ENCODE measurements around the gene BRINP2.

Gene BRINP2

DNA sequence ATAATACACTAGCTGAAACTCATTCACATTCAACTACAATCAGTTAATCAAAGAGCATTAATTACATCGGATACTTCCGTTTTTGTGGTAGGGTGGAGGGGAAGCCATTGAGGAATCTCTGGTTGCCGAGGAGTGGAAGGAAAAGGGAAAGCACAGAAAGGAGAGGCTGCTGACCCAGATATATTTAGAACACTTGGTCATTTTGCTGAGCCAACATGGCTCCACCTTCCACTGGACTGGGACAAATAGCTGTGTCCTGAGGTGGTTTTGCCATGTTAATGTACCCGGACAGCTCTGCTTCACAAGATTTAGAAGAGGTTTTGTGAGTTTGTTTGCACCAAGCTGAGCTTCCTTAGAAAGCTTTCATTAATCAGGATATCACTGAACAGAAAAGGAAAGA is 32.4 kb upstream of the BRINP2 start:
- TF ChIP-seq, protein P1, sequence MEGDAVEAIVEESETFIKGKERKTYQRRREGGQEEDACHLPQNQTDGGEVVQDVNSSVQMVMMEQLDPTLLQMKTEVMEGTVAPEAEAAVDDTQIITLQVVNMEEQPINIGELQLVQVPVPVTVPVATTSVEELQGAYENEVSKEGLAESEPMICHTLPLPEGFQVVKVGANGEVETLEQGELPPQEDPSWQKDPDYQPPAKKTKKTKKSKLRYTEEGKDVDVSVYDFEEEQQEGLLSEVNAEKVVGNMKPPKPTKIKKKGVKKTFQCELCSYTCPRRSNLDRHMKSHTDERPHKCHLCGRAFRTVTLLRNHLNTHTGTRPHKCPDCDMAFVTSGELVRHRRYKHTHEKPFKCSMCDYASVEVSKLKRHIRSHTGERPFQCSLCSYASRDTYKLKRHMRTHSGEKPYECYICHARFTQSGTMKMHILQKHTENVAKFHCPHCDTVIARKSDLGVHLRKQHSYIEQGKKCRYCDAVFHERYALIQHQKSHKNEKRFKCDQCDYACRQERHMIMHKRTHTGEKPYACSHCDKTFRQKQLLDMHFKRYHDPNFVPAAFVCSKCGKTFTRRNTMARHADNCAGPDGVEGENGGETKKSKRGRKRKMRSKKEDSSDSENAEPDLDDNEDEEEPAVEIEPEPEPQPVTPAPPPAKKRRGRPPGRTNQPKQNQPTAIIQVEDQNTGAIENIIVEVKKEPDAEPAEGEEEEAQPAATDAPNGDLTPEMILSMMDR (conservative IDR thresholded peaks at IDR 0.05; ENCODE audit: low read depth), result no peak
- DNase-seq (ENCODE audit: low spot score), result no peak
- no peak overlapping the region for H3K27ac ChIP-seq
- CTCF ChIA-PET, result interaction anchor here (1.1 kb wide), 1 partner anchor 27 kb away, joined by 4 read pairs; no protein-coding TSS in a partner anchor
- POLR2A ChIA-PET (ENCODE audit: low non-redundant PET), result no interaction called here

DNA sequence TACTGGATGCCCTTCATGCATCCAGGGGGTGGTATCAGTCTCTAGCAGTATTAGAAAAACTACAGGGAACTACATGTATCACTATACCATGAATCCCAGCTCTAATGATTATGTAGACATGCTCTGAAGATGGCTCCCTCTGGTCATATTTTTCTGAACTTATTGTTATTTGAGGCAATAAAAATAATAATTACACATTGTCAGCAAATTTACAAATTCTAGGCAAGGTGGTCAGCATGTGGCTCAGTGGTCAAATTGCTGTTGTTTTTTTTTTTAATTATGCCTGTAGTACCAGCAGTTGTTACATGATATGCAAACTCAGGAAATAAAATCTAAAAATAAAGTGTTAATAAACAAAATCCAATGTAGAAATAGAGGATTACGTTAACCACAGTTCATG is 28.7 kb upstream of the BRINP2 start:
- H3K27ac ChIP-seq, result no peak overlapping the region
- DNase-seq (ENCODE audit: low spot score), result no peak
- ChIA-PET CTCF (no interaction called here), POLR2A (ENCODE audit: low non-redundant PET) (no interaction called here)
- TF ChIP-seq, protein P1 (conservative IDR thresholded peaks at IDR 0.05; ENCODE audit: low read depth), result no peak

DNA sequence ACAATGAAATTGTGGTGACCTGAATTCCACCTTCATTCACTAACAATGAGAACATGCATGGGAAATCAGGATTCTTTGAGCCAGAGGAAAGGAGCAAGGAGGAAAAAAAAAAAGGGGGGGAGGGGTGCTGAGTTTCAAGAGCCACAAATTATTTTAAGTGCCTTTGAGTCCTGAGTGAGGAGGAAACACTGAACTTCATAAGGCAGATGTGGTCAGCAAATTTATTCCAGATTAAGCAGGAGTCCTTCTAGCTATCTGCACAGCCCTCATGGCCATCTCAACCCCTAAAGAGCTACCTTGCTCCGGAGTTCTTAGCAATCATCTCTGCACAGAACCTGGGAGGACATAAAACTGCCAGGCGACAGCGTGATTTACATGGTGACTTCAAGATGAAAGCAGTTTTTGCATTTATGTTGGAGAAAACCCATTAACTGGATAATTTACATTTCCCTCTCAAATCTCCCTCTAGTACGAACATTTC is 27.9 kb upstream of the BRINP2 start:
- ChIA-PET POLR2A (ENCODE audit: low non-redundant PET) (no interaction called here), CTCF (no interaction called here)
- no peak for DNase-seq (ENCODE audit: low spot score)
- TF ChIP-seq, protein P1 (conservative IDR thresholded peaks at IDR 0.05; ENCODE audit: low read depth), result no peak
- no peak overlapping the region for H3K27ac ChIP-seq

- no peak overlapping the region for H3K27ac ChIP-seq
- DNase-seq (ENCODE audit: low spot score), result no peak
- ChIA-PET CTCF (interaction anchor here (0.6 kb wide), 1 partner anchor 416 kb away, joined by 7 read pairs; no protein-coding TSS in a partner anchor), POLR2A (ENCODE audit: low non-redundant PET) (no interaction called here)
- TF ChIP-seq, protein P1 (conservative IDR thresholded peaks at IDR 0.05; ENCODE audit: low read depth), result no peak
Measured at GRCh38 chr1:177145106-177146070, 25.4 kb upstream of the BRINP2 start.

DNA sequence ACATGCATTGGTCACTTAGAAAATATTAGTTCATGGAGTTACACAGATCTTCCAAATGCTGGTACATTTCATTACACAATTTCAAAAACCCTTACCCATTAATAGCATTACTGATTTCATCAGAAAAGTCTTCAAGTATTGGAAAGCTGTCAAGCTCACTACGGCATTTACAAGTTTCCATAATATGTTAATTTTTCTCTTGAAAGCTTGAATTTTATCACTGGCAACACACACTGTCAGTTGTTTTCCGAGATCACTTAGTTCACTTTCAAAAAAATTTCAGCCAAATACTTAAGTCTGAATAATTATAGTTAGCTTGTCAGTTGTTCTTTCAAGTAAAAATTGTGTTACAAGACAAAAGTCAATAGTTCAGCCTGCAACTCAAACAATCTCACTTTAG is 24.3 kb upstream of the BRINP2 start:
- TF ChIP-seq, protein P1 (conservative IDR thresholded peaks at IDR 0.05; ENCODE audit: low read depth), result no peak
- H3K27ac ChIP-seq, result no peak overlapping the region
- CTCF ChIA-PET, result interaction anchor here (0.5 kb wide), 1 partner anchor 9 kb away, joined by 3 read pairs; no protein-coding TSS in a partner anchor
- POLR2A ChIA-PET (ENCODE audit: low non-redundant PET), result no interaction called here
- DNase-seq (ENCODE audit: low spot score), result no peak

- no peak for DNase-seq (ENCODE audit: low spot score)
- TF ChIP-seq, protein P1 (conservative IDR thresholded peaks at IDR 0.05; ENCODE audit: low read depth), result no peak
- no peak overlapping the region for H3K27ac ChIP-seq
- CTCF ChIA-PET, result no interaction called here
- POLR2A ChIA-PET (ENCODE audit: low non-redundant PET), result no interaction called here
Measured at GRCh38 chr1:177162243-177162642, 8.5 kb upstream of the BRINP2 start.
